Measurements from ENCODE around the gene CDK19. TPM values are rescaled to one million over a fixed set of nuclear protein-coding genes. Genes with fewer than 3 reads are reported as not detected.

Gene CDK19
- total and polyA plus RNA-seq, 2 of the 13 experiments (the other 11 are each of a cell fraction or from before 2014, with no cell fraction given) = 13.4 to 27.0 TPM

GRCh38 chr6:110781522-110782214 lies 33.6 kb downstream of the CDK19 start (continued):
- no peak for TF ChIP-seq ZNF704 (CRISPR knock-in tag; IDR thresholded peaks at IDR 0.05; ENCODE audit: borderline replicate concordance)
- TF ChIP-seq NFE2L1 (CRISPR knock-in tag; IDR thresholded peaks at IDR 0.05; ENCODE audit: borderline replicate concordance) = no peak
- no peak for TF ChIP-seq MATR3 (CRISPR knock-in tag; IDR thresholded peaks at IDR 0.05)
- TF ChIP-seq ZNF678 (CRISPR knock-in tag; IDR thresholded peaks at IDR 0.05) = no peak
- TF ChIP-seq ZNF549 (CRISPR knock-in tag; IDR thresholded peaks at IDR 0.05) = no peak
- no peak for TF ChIP-seq ZNF431 (CRISPR knock-in tag; IDR thresholded peaks at IDR 0.05; ENCODE audit: borderline replicate concordance, low read depth)
- TF ChIP-seq ZNF282 (IDR thresholded peaks at IDR 0.05; ENCODE audit: partially characterized antibody) = no peak

GRCh38 chr6:110778333-110778732 lies 36.9 kb downstream of the CDK19 start:
- ChIA-PET POLR2A (no interaction called here), CTCF (ENCODE audit: low intra/inter-chr PET ratio, low total read pairs) (no interaction called here)
- in situ Hi-C loops (cut with HindIII; ENCODE audit: extremely low pct_ligation_motif_present, low pct_unique_long_range_greater_than_20kb) (no loop called here), intact Hi-C loops (cut with micrococcal nuclease; ENCODE audit: unreplicated experiment) (no loop called here)
- no peak overlapping the region for H2AFZ ChIP-seq (ENCODE audit: low read length)
- no peak overlapping the region for H3K9ac ChIP-seq (ENCODE audit: insufficient read depth, low read depth, low read length)
- no peaks in the 10 kb centered on the region for H3K9me3 ChIP-seq (ENCODE audit: low read length)
- whole genome bisulfite sequencing (ENCODE audit: low lambda C conversion rate) = 96% methylated on average over 1 of the region's 1 CpG
- no TSS peak for BruUV-seq (replicated peaks)
- no peak overlapping the region for H3K27ac ChIP-seq (ENCODE audit: extremely low read length, insufficient read depth, low read length)
- FAIRE-seq = no peak
- no peak for ATAC-seq
- no peak for DNase-seq (ENCODE audit: low spot score)
- H3K27me3 ChIP-seq (ENCODE audit: control insufficient read depth in 1 of 2, insufficient read depth in 2 of 2, low read length in 2 of 2) = no peaks in the 10 kb centered on the region; a peak in 1 of 5 replicates
- H3K79me2 ChIP-seq (ENCODE audit: insufficient read depth, low read length) = no peaks in the 10 kb centered on the region
- no peak overlapping the region for H3K4me2 ChIP-seq (ENCODE audit: low read depth, low read length)
- H3K4me1 ChIP-seq (ENCODE audit: insufficient read depth, low read length) = no peaks in the 10 kb centered on the region
- H3K4me3 ChIP-seq (replicated peaks in 1 of 3; ENCODE audit: insufficient read depth in 1 of 3, low read depth in 2 of 3, low read length in 3 of 3) = no peak overlapping the region
- no peaks in the 10 kb centered on the region for H4K20me1 ChIP-seq (ENCODE audit: insufficient read depth, low read length)
- H3K36me3 ChIP-seq (replicated peaks in 1 of 2; ENCODE audit: control insufficient read depth in 1 of 2, insufficient read depth in 2 of 2, low read length in 2 of 2) = no peaks in the 10 kb centered on the region; a peak in 1 of 5 replicates
- TF ChIP-seq ZNF18 (CRISPR knock-in tag; IDR thresholded peaks at IDR 0.05; ENCODE audit: insufficient replicate concordance) (no peak), AKAP8 (CRISPR knock-in tag; IDR thresholded peaks at IDR 0.05) (no peak), RAD51 (IDR thresholded peaks at IDR 0.05; ENCODE audit: borderline replicate concordance) (no peak), ZEB1 (IDR thresholded peaks at IDR 0.05; ENCODE audit: insufficient replicate concordance, low read depth) (no peak), ZBTB14 (CRISPR knock-in tag; IDR thresholded peaks at IDR 0.05) (no peak), HOXD1 (CRISPR knock-in tag; IDR thresholded peaks at IDR 0.05) (no peak)
- TF ChIP-seq, protein P1, sequence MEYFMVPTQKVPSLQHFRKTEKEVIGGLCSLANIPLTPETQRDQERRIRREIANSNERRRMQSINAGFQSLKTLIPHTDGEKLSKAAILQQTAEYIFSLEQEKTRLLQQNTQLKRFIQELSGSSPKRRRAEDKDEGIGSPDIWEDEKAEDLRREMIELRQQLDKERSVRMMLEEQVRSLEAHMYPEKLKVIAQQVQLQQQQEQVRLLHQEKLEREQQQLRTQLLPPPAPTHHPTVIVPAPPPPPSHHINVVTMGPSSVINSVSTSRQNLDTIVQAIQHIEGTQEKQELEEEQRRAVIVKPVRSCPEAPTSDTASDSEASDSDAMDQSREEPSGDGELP (IDR thresholded peaks at IDR 0.05; ENCODE audit: borderline replicate concordance, low read depth) = no peak
- TF ChIP-seq, protein P2, sequence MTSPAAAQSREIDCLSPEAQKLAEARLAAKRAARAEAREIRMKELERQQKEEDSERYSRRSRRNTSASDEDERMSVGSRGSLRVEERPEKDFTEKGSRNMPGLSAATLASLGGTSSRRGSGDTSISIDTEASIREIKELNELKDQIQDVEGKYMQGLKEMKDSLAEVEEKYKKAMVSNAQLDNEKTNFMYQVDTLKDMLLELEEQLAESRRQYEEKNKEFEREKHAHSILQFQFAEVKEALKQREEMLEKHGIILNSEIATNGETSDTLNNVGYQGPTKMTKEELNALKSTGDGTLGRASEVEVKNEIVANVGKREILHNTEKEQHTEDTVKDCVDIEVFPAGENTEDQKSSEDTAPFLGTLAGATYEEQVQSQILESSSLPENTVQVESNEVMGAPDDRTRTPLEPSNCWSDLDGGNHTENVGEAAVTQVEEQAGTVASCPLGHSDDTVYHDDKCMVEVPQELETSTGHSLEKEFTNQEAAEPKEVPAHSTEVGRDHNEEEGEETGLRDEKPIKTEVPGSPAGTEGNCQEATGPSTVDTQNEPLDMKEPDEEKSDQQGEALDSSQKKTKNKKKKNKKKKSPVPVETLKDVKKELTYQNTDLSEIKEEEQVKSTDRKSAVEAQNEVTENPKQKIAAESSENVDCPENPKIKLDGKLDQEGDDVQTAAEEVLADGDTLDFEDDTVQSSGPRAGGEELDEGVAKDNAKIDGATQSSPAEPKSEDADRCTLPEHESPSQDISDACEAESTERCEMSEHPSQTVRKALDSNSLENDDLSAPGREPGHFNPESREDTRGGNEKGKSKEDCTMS (CRISPR knock-in tag; conservative IDR thresholded peaks at IDR 0.05) = no peak

All from HepG2 (cell line).